RWPE2 (cell line): ENCODE measurements around the gene GAP43.

Experiments used
- ATAC-seq: fragments of 200-7000 bp; cut with Tn5 transposase; 3 replicates; pipeline ENCODE4 v1.9.1; 2021; ENCODE audit warnings: low read depth
- DNase-seq: peaks from one replicate; pipeline ENCODE4 v3.0.0-alpha.2; 2020; ENCODE audit warnings: low spot score
- H3K27ac ChIP-seq: fragments of 450-650 bp; 2 replicates; pipeline ENCODE4 v1.5.1; 2017; ENCODE audit warnings: mild to moderate bottlenecking; ENCODE audit not compliant: poor library complexity, severe bottlenecking
- H3K27me3 ChIP-seq: fragments of 250-450 bp; sonication (Bioruptor Pico); 2 replicates; pipeline ENCODE4 v1.5.1; 2021; ENCODE audit warnings: mild to moderate bottlenecking, moderate library complexity; ENCODE audit not compliant: insufficient read depth, poor library complexity, severe bottlenecking
- H3K36me3 ChIP-seq: fragments of 250-450 bp; sonication (Bioruptor Pico); 2 replicates; pipeline ENCODE4 v1.5.1; 2020; ENCODE audit warnings: low read depth, mild to moderate bottlenecking, moderate library complexity
- H3K4me1 ChIP-seq: fragments of 250-450 bp; sonication (Bioruptor Pico); 2 replicates; pipeline ENCODE4 v1.5.1; 2021; ENCODE audit warnings: mild to moderate bottlenecking, moderate library complexity; ENCODE audit not compliant: insufficient read depth, poor library complexity, severe bottlenecking
- H3K4me3 ChIP-seq: fragments of 250-450 bp; sonication (Bioruptor Pico); 2 replicates; pipeline ENCODE4 v1.5.1; 2021; ENCODE audit warnings: mild to moderate bottlenecking, moderate library complexity; ENCODE audit not compliant: severe bottlenecking
- H3K9me3 ChIP-seq: fragments of 250-450 bp; sonication (Bioruptor Pico); 2 replicates; pipeline ENCODE4 v1.5.1; 2021; ENCODE audit warnings: mild to moderate bottlenecking, moderate library complexity; ENCODE audit not compliant: severe bottlenecking
- CTCF ChIP-seq: fragments of 450-650 bp; IDR thresholded peaks from one replicate; pipeline ENCODE4 v1.5.1; 2017; ENCODE audit warnings: mild to moderate bottlenecking, moderate library complexity; ENCODE audit not compliant: poor library complexity, severe bottlenecking

GAP43 gene

DNA sequence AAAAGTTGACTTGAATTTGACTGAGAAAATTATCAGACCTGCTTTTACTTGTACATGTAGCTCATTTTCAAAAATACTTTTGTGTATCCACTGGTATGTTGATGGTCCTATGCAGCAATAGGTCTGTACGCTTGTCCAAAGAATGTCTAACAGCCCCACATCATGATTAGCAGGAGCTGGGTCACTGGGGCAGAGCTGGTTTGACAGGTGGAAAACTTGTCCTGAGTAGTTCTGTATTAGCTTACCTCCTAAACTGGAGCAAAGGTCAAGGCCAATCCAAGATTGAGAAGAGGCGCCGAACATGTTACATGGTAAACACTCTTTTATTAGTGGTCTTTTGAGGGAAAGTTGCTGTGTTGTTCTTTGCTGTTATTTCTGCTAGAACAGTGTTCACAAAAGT, 50.6 kb downstream of the GAP43 start:
- H3K27ac ChIP-seq, result no peak overlapping the region
- no peaks in the 10 kb centered on the region for H3K27me3 ChIP-seq
- no peak overlapping the region for H3K4me3 ChIP-seq
- H3K4me1 ChIP-seq, result no peaks in the 10 kb centered on the region
- ATAC-seq, result no peak
- no peaks in the 10 kb centered on the region for H3K9me3 ChIP-seq
- TF ChIP-seq CTCF, result no peak
- no peaks in the 10 kb centered on the region for H3K36me3 ChIP-seq
- no peak for DNase-seq

- H3K9me3 ChIP-seq, result no peaks in the 10 kb centered on the region
- TF ChIP-seq CTCF, result no peak
- H3K27ac ChIP-seq, result no peak overlapping the region
- no peaks in the 10 kb centered on the region for H3K36me3 ChIP-seq
- H3K4me1 ChIP-seq, result no peaks in the 10 kb centered on the region
- H3K4me3 ChIP-seq, result no peak overlapping the region
- no peaks in the 10 kb centered on the region for H3K27me3 ChIP-seq
- ATAC-seq (no peak), DNase-seq (no peak)
These were observed 53.0 kb downstream of the GAP43 start for GRCh38 chr3:115676336-115676735.

DNA sequence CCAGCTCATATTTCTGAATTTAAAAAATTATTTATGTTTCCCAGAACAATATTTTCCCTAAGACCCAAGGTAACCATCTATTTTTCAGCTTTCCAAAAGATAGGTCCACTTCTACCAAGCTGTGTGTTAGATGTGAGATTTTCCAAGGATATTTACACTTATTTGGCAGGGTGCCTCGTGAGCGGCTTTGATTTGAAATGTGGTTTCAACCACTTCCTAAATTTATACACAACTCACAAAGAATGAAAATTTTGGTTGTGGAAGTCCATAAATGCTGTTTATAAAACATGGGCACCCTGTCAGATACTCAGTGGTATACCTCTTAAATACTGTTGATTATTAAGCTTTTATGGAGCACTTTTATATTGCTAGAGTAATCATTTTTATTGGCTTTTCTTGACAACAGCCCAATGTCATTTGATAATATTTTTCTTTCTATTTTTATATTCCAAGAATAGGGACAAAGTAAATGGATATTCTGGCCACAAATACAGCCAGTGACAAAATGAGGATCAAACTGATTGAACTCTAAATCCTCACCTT, 57.6 kb downstream of the GAP43 start:
- no peaks in the 10 kb centered on the region for H3K9me3 ChIP-seq
- no peak for DNase-seq
- no peaks in the 10 kb centered on the region for H3K27me3 ChIP-seq
- no peaks in the 10 kb centered on the region for H3K4me1 ChIP-seq
- H3K27ac ChIP-seq, result no peak overlapping the region
- no peak for TF ChIP-seq CTCF
- H3K36me3 ChIP-seq, result no peaks in the 10 kb centered on the region
- ATAC-seq, result no peak
- H3K4me3 ChIP-seq, result no peak overlapping the region

DNA sequence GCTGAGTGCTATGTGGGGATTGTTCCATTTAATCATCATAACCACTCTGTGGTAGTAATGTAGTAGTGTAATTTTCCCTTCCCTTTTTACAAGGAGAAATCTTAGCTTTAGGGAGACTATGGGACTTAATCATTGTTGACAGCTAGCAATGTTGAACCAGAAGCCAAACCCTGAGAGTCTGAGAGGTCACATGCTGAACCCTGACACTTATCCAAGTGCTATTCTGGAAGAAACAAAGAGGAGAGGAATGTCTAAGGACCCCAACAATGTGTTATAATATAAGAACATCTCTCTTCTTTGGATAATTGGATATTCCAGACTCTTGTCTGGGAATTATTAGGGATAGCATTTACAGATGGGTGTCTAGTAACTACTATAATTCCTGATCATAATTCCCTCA, 58.4 kb downstream of the GAP43 start:
- H3K36me3 ChIP-seq, result no peaks in the 10 kb centered on the region
- H3K4me1 ChIP-seq, result no peaks in the 10 kb centered on the region
- no peak overlapping the region for H3K4me3 ChIP-seq
- H3K27ac ChIP-seq, result no peak overlapping the region
- no peak for DNase-seq
- H3K27me3 ChIP-seq, result no peaks in the 10 kb centered on the region
- ATAC-seq, result no peak
- TF ChIP-seq CTCF, result no peak
- no peaks in the 10 kb centered on the region for H3K9me3 ChIP-seq

- Histone ChIP-seq H3K4me3 (no peak overlapping the region), H3K9me3 (no peaks in the 10 kb centered on the region), H3K36me3 (no peaks in the 10 kb centered on the region), H3K4me1 (no peaks in the 10 kb centered on the region), H3K27ac (no peak overlapping the region), H3K27me3 (no peaks in the 10 kb centered on the region)
- ATAC-seq, result no peak
- no peak for TF ChIP-seq CTCF
- no peak for DNase-seq
These were observed 60.0 kb downstream of the GAP43 start for GRCh38 chr3:115683305-115683704.
